H1 (cell line): ENCODE data around the gene CCDC24. TPM values are rescaled to one million over a fixed set of nuclear protein-coding genes. Genes with fewer than 3 reads are reported as not detected.

Source experiments
- CTCF ChIA-PET: fragments of 300-600 bp; sonication (Branson Sonifier 250); formaldehyde crosslinking; loops from one replicate; lab custom pipeline; 2021; ENCODE audit not compliant: partially characterized antibody; lab: Charles Lee
- POLR2A ChIA-PET: fragments of 300-600 bp; sonication (Branson Sonifier 250); formaldehyde crosslinking; loops from one replicate; lab custom pipeline; 2021; ENCODE audit warnings: inconsistent platforms; ENCODE audit not compliant: partially characterized antibody; lab: Charles Lee
- DNase-seq, 2 experiments: peaks; one replicate each; pipeline versions ENCODE4 v3.0.0 to v3.0.0-alpha.2; 2010 to 2022; ENCODE audit warnings: low spot score in 2 of 2, low read depth in 1 of 2, mixed read lengths in 1 of 2
- FAIRE-seq: peaks from 2 replicates; lab custom pipeline; 2011; peaks lifted over from hg19 to GRCh38; lab: Jason Lieb, UNC
- H2AFZ ChIP-seq: 2 replicates; pipeline ENCODE4 v1.8.1; 2012; ENCODE audit warnings: low read length, inconsistent platforms
- H2AK5ac ChIP-seq: 2 replicates; pipeline ENCODE4 v1.6.1; 2013; ENCODE audit warnings: low read depth, low read length
- H2BK120ac ChIP-seq: replicated peaks from 2 replicates; pipeline ENCODE3; 2013; ENCODE audit warnings: low read depth, low read length, inconsistent platforms
- H2BK12ac ChIP-seq: 2 replicates; pipeline ENCODE4 v1.6.1; 2013; ENCODE audit warnings: low read depth, low read length
- H2BK15ac ChIP-seq: 2 replicates; pipeline ENCODE4 v1.6.1; 2013; ENCODE audit warnings: low read length
- H2BK20ac ChIP-seq: 2 replicates; pipeline ENCODE4 v1.6.1; 2013; ENCODE audit warnings: low read length
- H2BK5ac ChIP-seq: 2 replicates; pipeline ENCODE4 v1.6.1; 2013; ENCODE audit warnings: low read depth, low read length
- H3K14ac ChIP-seq: 2 replicates; pipeline ENCODE4 v1.6.1; 2013; ENCODE audit warnings: inconsistent platforms; ENCODE audit not compliant: insufficient read length
- H3K18ac ChIP-seq: 2 replicates; pipeline ENCODE4 v1.6.1; 2013; ENCODE audit warnings: low read length; ENCODE audit errors: extremely low read depth
- H3K23ac ChIP-seq: 2 replicates; pipeline ENCODE4 v1.6.1; 2013; ENCODE audit warnings: inconsistent platforms; ENCODE audit not compliant: insufficient read length
- H3K23me2 ChIP-seq: 2 replicates; pipeline ENCODE4 v1.6.1; 2013; ENCODE audit warnings: low read depth, low read length
- H3K27ac ChIP-seq: 2 replicates; pipeline ENCODE4 v1.6.1; 2011; ENCODE audit warnings: low read depth, low read length, inconsistent platforms
- H3K27me3 ChIP-seq, 4 experiments: replicated peaks in 1 of 4; 1 replicate in 1 of 4; 2 replicates in 3 of 4; pipeline versions ENCODE4 v1.6.1 to v1.8.1; 2011 to 2013; ENCODE audit warnings: low read length in 3 of 4, mild to moderate bottlenecking in 3 of 4, inconsistent platforms in 2 of 4, mixed read lengths in 2 of 4, moderate library complexity in 1 of 4; ENCODE audit not compliant: control insufficient read depth in 3 of 4, insufficient read depth in 3 of 4; ENCODE audit errors: extremely low read depth in 1 of 4
- H3K36me3 ChIP-seq, 4 experiments: 2 replicates each; pipeline versions ENCODE4 v1.6.1 to v1.8.1; 2011 to 2013; ENCODE audit warnings: mild to moderate bottlenecking in 4 of 4, low read length in 3 of 4, moderate library complexity in 2 of 4, control low read depth in 1 of 4, inconsistent platforms in 1 of 4; ENCODE audit not compliant: insufficient read depth in 4 of 4, control insufficient read depth in 2 of 4
- H3K4ac ChIP-seq: replicated peaks from 2 replicates; pipeline ENCODE3; 2013; ENCODE audit warnings: low read length, low read depth, mixed read lengths, inconsistent platforms; ENCODE audit not compliant: insufficient read length
- H3K4me1 ChIP-seq, 4 experiments: replicated peaks in 1 of 4; 1 replicate in 1 of 4; 2 replicates in 3 of 4; pipeline versions ENCODE4 v1.6.1 to v1.8.1; 2011 to 2013; ENCODE audit warnings: low read length in 3 of 4, inconsistent platforms in 2 of 4, mixed read lengths in 1 of 4; ENCODE audit not compliant: insufficient read depth in 4 of 4, control insufficient read depth in 3 of 4
- H3K4me2 ChIP-seq, 2 experiments: 2 replicates each; pipeline versions ENCODE4 v1.6.1 to v1.8.1; 2011 to 2013; ENCODE audit warnings: low read depth in 2 of 2, low read length in 2 of 2, control low read depth in 1 of 2, inconsistent platforms in 1 of 2, mild to moderate bottlenecking in 1 of 2; ENCODE audit not compliant: insufficient read depth in 1 of 2
- H3K4me3 ChIP-seq, 4 experiments: fragments of 200-600, 300-600 bp in 1 of 4; sonication (generic), shearing (Covaris generic), sonication (Bioruptor Twin) in 1 of 4; 2 replicates each; pipeline versions ENCODE4 v1.5.1 to v1.8.1; 2011 to 2016; ENCODE audit warnings: low read length in 4 of 4, low read depth in 3 of 4, control low read depth in 2 of 4, inconsistent platforms in 2 of 4, mild to moderate bottlenecking in 2 of 4, mixed read lengths in 1 of 4, moderate library complexity in 1 of 4; ENCODE audit not compliant: insufficient read depth in 2 of 4; ENCODE audit errors: extremely low read depth in 1 of 4
- H3K56ac ChIP-seq: replicated peaks from 2 replicates; pipeline ENCODE3; 2013; ENCODE audit warnings: low read depth, mild to moderate bottlenecking, mixed read lengths, low read length, inconsistent platforms; ENCODE audit not compliant: insufficient read length
- H3K79me1 ChIP-seq: 2 replicates; pipeline ENCODE4 v1.6.1; 2013; ENCODE audit warnings: low read depth, low read length, control low read depth
- H3K79me2 ChIP-seq, 2 experiments: 2 replicates each; pipeline versions ENCODE4 v1.6.1 to v1.8.1; 2012 to 2013; ENCODE audit warnings: low read length in 2 of 2, mild to moderate bottlenecking in 2 of 2, inconsistent platforms in 1 of 2; ENCODE audit not compliant: insufficient read depth in 2 of 2, control insufficient read depth in 1 of 2
- H3K9ac ChIP-seq, 4 experiments: replicated peaks in 1 of 4; 1 replicate in 1 of 4; 2 replicates in 3 of 4; pipeline versions ENCODE4 v1.6.1 to v1.8.1; 2011 to 2013; ENCODE audit warnings: low read depth in 3 of 4, low read length in 3 of 4, control low read depth in 2 of 4, mild to moderate bottlenecking in 2 of 4, moderate library complexity in 2 of 4, inconsistent platforms in 1 of 4; ENCODE audit errors: extremely low read depth in 1 of 4
- H3K9me3 ChIP-seq, 2 experiments: 2 replicates each; pipeline versions ENCODE4 v1.6.1 to v1.8.1; 2012 to 2013; ENCODE audit warnings: mild to moderate bottlenecking in 2 of 2, moderate library complexity in 2 of 2, control low read depth in 1 of 2, inconsistent platforms in 1 of 2, low read depth in 1 of 2, low read length in 1 of 2, mixed read lengths in 1 of 2; ENCODE audit not compliant: insufficient read depth in 2 of 2
- H4K20me1 ChIP-seq, 2 experiments: replicated peaks in 1 of 2; 2 replicates each; pipeline versions ENCODE3 to v1.8.1; 2011 to 2013; ENCODE audit warnings: inconsistent platforms in 2 of 2, low read length in 2 of 2, mild to moderate bottlenecking in 1 of 2; ENCODE audit not compliant: insufficient read depth in 2 of 2, control insufficient read depth in 1 of 2
- H4K5ac ChIP-seq: 2 replicates; pipeline ENCODE4 v1.6.1; 2013; ENCODE audit warnings: low read length, low read depth, mixed read lengths, inconsistent platforms; ENCODE audit not compliant: insufficient read length
- H4K8ac ChIP-seq: 2 replicates; pipeline ENCODE4 v1.8.0; 2013; ENCODE audit warnings: mild to moderate bottlenecking, moderate library complexity, low read length, inconsistent platforms; ENCODE audit not compliant: insufficient read depth; ENCODE audit errors: extremely low read depth
- H4K91ac ChIP-seq: replicated peaks from 2 replicates; pipeline ENCODE3; 2013; ENCODE audit warnings: low read length, mixed read lengths, inconsistent platforms; ENCODE audit not compliant: insufficient read length
- EZH2 ChIP-seq: fragments of 200-600 bp; sonication (generic); IDR thresholded peaks from 2 replicates; pipeline ENCODE4 v1.7.1; 2012; ENCODE audit warnings: low read depth, mild to moderate bottlenecking, moderate library complexity, low read length, inconsistent platforms; ENCODE audit not compliant: severe bottlenecking
- POLR2AphosphoS5 ChIP-seq: IDR thresholded peaks from 2 replicates; pipeline ENCODE4 v1.6.1; 2011; ENCODE audit warnings: low read depth, low read length
- ZNF274 ChIP-seq: IDR thresholded peaks from 2 replicates; pipeline ENCODE4 v1.7.0; 2012; ENCODE audit warnings: low read length, borderline replicate concordance; ENCODE audit errors: extremely low read depth
- WGBS, 2 experiments: shearing (Covaris generic) in 1 of 2; methylation state at CpG; one replicate each; pipeline versions ENCODE4 v1.1.6 to v1.1.7; 2013 to 2015; ENCODE audit warnings: low lambda C conversion rate in 2 of 2, mixed read lengths in 2 of 2, inconsistent platforms in 1 of 2, low coverage in 1 of 2, missing lambda C conversion rate in 1 of 2; ENCODE audit not compliant: insufficient replicate concordance in 2 of 2, insufficient coverage in 1 of 2, insufficient read length in 1 of 2; ENCODE audit errors: extremely low coverage in 1 of 2, missing lambda C conversion rate in 1 of 2; 5-methylcytosine and 5-hydroxymethylcytosine counted together
- polyA plus RNA-seq, 7 experiments: library from polyadenylated mRNA; depleted of rRNA in 3 of 7; stranded (reverse) in 5 of 7; unstranded in 2 of 7; fragments of >200 nt in 5 of 7; fragments of 200-250 nt in 2 of 7; gene quantifications; 1 replicate in 5 of 7; 2 replicates in 1 of 7; 4 replicates in 1 of 7; pipeline versions ENCODE4 v1.2.1 to v1.2.3, GENCODE V29; 2011 to 2013; ENCODE audit warnings: missing spikeins in 2 of 7, mixed read lengths in 2 of 7
- total RNA-seq: library from RNA; stranded (reverse); fragmentation: NEBNext Ultra II Directional; extraction: Animal tissue kit (Norgen Biotek cat#: 25700); gene quantifications from 2 replicates; pipeline ENCODE4 v1.2.1, GENCODE V29; 2021

CCDC24 gene
- total and polyA plus RNA-seq, 2 of the 8 experiments (the other 6 are each of a cell fraction or from before 2014, with no cell fraction given) = 11.2 to 11.4 TPM

DNA sequence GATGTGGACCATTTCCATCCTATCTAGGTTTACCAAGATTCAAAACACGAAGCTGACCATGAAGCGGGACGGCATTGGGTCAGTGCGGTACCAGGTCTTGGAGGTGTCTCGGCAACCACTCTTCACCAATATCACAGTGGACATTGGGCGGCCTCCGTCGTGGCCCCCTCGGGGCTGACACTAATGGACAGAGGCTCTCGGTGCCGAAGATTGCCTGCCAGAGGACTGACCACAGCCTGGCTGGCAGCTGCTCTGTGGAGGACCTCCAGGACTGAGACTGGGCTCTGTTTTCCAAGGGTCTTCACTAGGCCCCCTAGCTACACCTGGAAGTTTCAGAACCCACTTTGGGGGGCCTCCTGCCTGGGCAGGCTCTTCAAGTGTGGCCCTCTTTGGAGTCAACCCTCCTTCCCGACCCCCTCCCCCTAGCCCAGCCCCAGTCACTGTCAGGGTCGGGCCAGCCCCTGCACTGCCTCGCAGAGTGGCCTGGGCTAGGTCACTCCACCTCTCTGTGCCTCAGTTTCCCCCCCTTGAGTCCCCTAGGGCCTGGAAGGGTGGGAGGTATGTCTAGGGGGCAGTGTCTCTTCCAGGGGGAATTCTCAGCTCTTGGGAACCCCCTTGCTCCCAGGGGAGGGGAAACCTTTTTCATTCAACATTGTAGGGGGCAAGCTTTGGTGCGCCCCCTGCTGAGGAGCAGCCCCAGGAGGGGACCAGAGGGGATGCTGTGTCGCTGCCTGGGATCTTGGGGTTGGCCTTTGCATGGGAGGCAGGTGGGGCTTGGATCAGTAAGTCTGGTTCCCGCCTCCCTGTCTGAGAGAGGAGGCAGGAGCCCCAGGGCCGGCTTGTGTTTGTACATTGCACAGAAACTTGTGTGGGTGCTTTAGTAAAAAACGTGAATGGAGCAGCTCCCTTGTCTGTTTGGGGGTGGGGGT lies 864 bp upstream of the CCDC24 start:
- Histone ChIP-seq H3K4me2 (peak overlapping the region; percentile 92 to 96), H2AK5ac (no peak overlapping the region), H3K14ac (no peak overlapping the region), H2BK20ac (no peak overlapping the region), H3K4ac (no peak overlapping the region), H3K18ac (peak overlapping the region; percentile 48; the same call in 1 of the 2 replicates), H3K79me1 (no peaks in the 10 kb centered on the region), H3K27ac (no peak overlapping the region), H3K23me2 (peaks cover 12% of the 10 kb centered on the region; the same call in 1 of the 2 replicates), H3K79me2 (no peaks in the 10 kb centered on the region), H3K4me3 (peak overlapping the region; percentile 48 to 72 (median 64)), H2BK120ac (no peak overlapping the region), H2BK15ac (no peak overlapping the region), H3K56ac (no peak overlapping the region), H3K27me3 (no peaks in the 10 kb centered on the region), H3K23ac (no peak overlapping the region), H4K5ac (no peak overlapping the region), H4K20me1 (peaks cover 0 to 4% of the 10 kb centered on the region in 2 experiments), H2BK12ac (no peak overlapping the region), H2AFZ (no peak overlapping the region), H4K8ac (no peak overlapping the region; the same call in 1 of the 2 replicates), H4K91ac (no peak overlapping the region), H3K36me3 (peaks cover 0 to 6% (median 3%) of the 10 kb centered on the region in 4 experiments; a peak in 3 of 8 replicates), H3K4me1 (peaks cover 0 to 5% (median 4%) of the 10 kb centered on the region in 4 experiments; a peak in 5 of 7 replicates), H3K9me3 (no peaks in the 10 kb centered on the region), H3K9ac (peak overlapping the region in 1 of 4 experiments; percentile 20; a peak in 2 of 7 replicates), H2BK5ac (peak overlapping the region; percentile 88; the same call in 1 of the 2 replicates)
- ChIA-PET POLR2A (interaction anchor here (0.6 to 13.6 kb wide), 9 partner anchors 9 to 337 kb away, joined by 3 to 189 read pairs (median 7); partner anchors contain the start of genes ATP6V0B, B4GALT2, DPH2 and SLC6A9), CTCF (interaction anchor here (0.7 to 21.8 kb wide), 9 partner anchors 14 to 395 kb away, joined by 3 to 478 read pairs (median 15); partner anchors contain the start of gene ATP6V0B)
- no peak for FAIRE-seq
- no peak for DNase-seq
- no peak for TF ChIP-seq EZH2
- no peak for TF ChIP-seq ZNF274
- TF ChIP-seq POLR2AphosphoS5 = peak; percentile 25; the same call in 1 of the 2 replicates
- WGBS, 2 experiments = 74% methylated on average over 19 of the region's 19 CpGs; no CpG with 5 or more reads in 1 of the 2 experiments
